GM18868 (cell line): ENCODE data around the gene GSG1L.
"Not testable (repeated sequence)": the region's sequence is repeated elsewhere in the genome, so short reads cannot be mapped to it uniquely, and the experiment has no call there.

ENCODE experiments used
- ATAC-seq: cut with Tn5 transposase; IDR thresholded peaks from one replicate; pipeline ENCODE4 v1.9.1; 2021; ENCODE audit warnings: mild to moderate bottlenecking, moderate library complexity; ENCODE audit not compliant: unreplicated experiment

Gene GSG1L

DNA sequence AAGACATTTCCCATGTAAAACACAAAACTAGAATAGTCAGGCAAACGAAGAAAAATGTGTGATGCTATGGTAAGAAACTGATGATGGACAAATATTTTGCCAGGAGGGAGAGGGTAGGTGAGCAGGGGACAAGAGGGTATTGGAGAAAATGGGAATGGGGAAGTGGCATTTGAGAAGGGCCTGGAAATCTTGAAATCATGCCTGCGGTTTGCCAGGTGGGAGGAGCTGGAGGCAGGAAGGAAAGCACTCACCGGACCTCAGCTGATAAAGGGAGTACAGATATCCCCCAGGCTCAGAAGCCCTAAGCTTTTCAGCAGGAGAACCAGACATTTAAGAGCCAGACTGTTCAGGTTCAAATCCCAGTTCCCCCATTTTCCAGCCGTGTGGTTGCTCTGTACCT, 103.6 kb downstream of the GSG1L start:
- ATAC-seq: no peak

DNA sequence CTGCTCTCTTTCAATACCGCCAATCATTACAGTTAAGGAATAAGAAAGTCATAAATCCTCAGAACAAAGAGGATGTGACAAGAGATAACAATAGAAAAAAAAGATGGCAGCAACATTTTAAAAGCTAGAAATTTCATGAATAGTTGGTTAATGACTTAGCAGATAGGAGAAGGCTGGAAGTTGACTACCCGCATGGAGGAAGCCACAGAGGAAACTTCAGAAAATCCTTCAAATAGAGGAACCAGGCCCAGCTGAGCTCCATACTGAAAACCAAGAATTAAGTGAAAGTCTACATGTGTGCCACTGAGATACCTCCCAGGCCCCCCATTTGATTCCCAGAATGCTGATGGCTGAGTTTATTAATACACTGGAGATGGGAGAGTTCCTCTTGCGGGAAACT, 109.3 kb downstream of the GSG1L start:
- ATAC-seq: no peak

DNA sequence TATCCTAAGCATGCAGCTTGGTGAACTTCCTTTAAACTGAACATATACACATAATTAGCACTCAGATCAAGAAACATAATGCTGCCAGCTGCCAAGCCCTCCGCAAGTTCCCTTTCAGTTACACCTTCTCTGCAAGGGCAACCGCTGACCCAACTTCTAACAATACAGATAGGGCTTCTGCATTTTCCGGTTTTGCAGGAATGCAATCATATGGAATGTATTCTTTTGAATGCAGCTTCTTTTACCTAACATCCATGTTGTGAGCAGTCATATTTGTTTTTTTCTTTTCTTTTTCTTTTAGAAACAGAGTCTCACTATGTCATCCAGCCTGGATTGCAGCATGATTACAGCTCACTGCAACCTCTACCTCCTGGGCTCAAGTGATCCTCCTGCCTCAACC, 110.7 kb downstream of the GSG1L start:
- ATAC-seq: no peak

DNA sequence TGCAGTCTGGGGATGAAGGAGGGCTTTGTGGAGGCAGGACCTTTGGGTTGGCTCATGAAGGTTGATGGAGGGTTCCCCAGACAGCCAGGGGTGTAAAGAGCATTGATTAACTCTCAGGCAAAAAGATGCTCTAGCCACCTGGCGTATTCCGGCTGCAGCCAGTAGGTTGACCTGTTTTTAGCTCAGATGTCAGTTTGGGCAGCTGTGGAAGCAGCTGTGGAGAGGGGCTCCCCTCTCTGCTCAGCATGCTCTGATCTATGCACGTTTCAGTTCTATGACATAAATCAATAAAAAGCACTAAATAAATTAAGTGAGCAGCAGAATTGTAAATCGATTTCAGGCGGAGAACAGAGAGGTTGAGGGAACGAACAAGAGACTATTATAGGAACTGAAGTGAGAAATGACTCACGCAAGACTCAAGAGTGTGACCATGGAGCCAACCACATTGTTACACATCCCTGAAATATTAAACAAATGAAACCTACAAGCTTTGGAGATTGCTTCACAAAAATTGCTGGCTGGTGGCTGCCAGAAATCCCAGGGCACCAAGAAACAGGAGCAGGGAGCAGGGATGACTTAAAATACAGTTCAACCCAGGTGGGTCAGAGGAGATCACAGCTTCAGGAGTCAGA, 111.9 kb downstream of the GSG1L start:
- ATAC-seq: no peak

DNA sequence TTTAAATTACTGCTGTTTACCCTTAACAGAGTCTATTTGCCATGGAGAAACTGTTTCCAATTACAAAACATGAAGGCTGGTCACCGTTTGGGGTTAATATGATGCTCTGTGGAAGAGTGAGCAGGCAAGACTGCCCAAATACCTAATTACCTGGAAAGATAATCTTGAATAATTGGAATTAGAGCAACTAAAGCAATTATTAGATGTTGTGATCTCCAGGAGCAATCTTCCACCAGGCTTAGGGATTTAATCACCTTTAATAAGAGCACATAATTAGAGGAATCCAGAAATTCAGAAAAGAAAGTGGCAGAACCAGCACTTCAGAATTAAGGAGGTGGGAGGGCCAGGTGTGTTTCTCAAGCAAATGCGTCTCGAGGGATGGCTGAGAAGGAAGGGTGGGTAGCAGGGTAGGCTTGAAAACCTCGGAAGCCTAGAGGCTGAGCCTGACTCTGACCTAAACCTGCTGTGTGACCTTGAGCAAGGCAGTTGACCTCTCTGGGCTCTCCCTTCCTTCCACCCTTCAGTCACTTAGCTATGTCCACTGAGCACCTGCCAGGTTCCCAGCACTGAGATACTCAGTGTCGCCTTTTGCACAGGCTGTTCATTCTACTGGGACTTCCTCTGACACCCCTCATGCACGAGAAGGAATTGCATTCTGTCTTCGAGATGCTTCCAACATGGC, 113.2 kb downstream of the GSG1L start:
- ATAC-seq: no peak

DNA sequence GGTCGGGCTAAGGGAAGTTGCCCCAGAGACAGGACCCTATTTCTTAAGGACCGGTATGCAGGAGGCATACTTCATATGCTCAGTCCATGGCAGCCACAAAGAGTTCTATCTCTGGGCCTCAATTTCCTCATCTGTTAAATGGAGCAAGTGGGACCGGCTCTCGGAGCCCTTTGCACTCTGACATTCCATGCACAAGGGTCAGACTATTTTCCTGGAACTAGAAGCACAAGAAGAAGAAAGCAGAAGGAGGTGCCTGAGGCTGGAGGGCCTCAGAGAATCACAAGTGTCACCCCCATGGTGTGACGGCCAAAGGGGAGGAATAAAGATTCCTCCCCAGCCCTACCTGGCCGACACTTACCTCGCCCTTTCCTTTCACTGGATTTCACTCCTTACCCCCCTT, 115.8 kb downstream of the GSG1L start:
- ATAC-seq: no peak

DNA sequence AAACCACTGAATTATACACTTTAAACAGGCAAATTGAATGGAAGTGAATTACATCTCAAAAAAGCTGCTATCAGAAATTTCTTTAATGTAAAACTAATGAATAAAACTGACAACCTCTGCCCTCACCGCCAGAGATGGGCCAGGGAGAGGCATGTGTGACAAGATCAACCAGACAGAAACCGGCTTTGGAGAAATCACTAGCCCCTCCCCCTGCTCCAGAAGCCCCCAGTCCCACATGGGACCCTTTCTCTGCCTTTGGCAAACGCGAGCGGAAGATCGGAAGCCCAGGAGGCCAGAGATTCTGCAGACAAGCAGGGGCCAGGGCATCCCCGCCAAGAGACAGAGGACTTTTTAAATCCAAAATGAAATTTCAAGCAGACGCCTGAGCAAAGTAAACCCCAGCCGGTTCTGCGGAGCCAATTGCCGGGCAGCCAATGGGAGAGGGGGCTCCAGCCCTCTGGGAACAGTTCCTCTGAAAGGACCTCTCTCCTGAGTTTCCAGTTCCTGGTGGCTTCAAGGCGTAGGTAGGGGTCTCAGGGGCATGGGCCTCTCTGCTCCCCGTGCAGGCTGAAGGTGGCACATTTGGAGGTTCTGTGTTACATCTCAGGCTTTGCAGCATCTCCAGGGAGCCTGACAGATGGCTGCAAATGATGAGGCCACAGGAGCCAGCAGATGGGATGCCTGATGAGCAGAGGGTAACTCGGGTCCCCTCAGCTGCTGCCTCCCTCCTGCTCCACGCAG, 118.1 kb downstream of the GSG1L start:
- no peak for ATAC-seq

DNA sequence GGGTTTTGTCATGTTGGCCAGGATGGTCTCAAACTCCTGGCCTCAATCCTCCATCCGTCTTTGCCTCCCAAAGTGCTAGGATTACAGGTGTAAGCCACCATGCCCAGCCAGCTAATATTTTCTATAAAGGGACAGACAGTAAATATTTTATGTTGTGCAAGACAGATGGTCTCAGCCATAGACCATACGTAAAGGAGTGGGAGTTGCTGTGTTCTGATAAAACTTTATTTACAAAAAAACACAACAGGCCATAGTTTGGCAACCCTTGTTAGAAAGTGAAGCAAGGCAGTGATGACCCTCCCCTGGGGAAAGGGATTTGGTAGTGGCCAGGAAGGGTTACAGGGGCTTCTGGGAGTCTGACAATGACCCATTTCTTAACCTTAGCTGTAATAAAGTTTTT, 119.7 kb downstream of the GSG1L start:
- ATAC-seq: no peak

DNA sequence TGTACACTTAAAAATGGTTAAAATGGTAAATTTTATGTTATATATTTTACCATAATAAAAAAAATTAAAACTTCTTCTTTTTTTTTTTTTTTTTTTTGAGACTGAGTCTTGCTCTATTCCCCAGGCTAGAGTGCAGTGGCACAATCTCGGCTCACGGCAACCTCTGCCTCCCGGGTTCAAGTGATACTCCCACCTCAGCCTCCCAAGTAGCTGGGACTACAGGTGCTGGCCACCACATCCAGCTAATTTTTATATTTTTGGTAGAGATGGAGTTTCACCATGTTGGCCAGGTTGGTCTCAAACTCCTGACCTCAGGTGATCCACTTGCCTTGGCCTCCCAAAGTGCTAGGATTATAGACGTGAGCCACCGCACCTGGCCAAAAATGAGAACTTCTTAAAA, 121.4 kb downstream of the GSG1L start:
- ATAC-seq: not testable (repeated sequence)

DNA sequence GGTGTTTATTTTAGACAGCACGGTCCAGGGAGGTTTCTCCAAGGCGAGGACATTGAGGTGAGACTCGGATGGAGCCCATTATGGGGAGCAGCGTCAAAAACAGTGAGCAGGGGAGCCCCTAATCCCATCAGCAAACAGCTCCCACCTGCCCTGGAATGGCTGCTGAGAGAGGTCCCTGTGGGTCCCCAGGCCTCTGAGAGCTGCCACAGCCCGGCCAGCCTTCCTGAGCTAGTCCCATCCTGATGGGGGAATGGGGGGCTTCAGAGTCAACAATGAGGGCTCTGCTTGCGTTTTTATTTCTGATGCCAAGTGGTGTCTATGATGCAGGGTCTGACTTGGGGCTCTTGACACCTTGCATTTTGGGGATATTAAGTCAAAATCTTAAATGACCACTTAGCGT, 128.4 kb downstream of the GSG1L start:
- no peak for ATAC-seq

DNA sequence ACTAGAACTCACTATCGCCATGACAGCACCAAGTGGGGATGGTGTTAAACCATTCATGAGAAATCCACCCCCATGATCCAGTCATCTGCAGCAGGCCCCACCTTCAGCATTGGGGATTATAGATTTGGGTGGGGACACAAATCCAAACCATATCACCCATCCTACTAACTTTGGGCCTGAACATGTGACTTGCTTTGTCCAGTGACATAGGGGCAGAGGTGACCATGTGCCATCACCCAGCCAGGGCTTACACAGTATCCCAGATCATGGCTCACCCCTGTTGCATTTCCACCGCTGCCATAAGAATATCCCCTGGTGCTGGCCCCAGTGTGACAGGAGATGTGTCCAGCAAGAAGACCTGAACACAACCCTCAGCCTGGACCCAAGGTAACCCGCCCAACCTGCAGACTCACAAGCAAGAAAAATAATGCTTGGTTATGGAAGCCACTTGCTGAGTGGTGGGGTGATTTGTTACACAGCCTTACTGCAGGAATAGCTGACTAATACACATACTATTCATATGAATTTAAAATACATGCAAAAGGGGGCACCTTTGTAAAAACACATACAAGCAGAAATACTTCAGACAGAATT, 130.9 kb downstream of the GSG1L start:
- no peak for ATAC-seq

DNA sequence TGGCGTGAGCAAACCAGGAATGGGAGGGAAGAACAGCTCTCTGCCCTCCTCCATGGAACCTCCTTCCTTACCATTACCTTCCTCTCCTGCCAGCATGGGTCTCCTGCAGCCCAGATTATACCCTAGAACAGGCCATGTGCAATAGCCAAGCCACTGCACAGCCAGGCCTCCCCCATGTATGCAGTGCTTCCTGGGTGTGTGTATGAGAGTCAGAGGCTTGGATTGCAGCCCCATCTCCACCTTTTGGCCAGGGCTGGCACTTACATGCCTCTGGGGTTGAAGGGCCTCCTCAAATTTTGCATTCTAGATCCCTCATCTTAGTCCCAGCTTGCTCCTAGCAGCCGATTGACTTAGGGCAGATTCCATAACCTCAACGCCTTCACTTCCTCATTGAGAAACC, 133.7 kb downstream of the GSG1L start:
- no peak for ATAC-seq

DNA sequence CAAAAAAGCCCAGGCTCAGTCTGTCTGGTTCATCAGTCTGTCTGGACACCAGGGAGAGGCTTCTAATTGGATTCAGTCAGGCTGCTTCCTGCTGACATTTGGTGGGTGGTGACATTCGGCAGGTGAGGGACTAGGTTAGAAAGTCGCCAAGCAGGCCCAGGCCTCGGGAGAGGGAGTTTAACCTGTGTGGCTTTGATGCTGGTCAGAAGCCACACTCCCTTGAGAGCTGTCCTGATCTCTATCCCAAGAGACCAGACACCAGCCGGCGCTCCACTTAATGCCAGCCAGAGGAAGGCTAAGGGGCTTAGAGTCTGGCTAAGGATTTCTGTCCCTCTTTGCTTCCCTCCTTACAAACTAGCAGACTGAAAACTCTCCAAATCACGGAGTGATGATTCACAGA, 135.0 kb downstream of the GSG1L start:
- no peak for ATAC-seq

DNA sequence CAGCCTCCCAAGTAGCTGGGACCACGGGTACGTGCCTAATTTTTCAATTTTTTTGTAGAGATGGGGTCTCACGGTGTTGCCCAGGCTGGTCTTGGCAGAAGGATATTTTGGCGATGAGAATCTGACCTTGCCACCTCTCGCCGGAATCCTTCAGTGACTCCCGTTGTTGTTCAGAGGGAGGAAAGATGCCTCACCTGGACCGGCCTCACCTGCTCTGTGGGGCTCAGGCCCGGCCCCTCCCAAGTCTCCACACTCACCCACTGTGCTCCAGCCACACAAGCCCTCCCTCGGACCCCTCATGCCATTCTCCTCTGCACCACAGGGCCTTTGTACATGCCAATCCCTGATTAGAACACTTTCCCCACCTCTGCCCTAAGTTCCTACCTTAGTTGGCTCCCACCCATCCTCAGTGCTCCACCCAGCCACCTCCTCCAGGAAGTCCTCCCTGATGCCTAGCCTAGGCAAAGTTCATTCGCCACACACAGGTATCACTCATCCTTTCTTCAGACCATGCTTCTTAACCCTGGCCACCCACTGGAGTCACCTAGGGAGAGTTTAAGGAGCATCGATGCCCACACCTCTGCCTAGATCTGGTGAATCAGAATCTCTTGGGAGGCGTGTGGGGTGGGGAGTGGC, 136.1 kb downstream of the GSG1L start:
- no peak for ATAC-seq

DNA sequence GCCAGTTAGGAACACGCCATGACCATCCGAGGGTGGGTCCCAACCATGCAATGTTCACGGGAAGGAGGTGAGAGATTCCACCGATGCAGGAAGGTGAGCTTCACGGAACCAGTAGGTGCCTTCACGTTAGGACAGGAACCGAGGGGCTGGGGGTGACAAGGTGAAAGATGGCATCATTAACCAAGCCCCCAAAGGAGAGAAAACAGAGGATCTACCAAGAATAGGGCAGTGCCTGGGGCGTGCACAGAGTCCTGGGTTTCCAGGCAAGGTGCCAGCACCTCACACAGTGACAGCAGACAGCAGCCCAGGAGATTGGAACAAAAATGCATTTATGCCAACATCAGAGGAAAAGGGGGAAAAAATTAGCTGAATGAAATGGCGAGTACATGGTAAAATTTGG, 137.9 kb downstream of the GSG1L start:
- ATAC-seq: no peak

DNA sequence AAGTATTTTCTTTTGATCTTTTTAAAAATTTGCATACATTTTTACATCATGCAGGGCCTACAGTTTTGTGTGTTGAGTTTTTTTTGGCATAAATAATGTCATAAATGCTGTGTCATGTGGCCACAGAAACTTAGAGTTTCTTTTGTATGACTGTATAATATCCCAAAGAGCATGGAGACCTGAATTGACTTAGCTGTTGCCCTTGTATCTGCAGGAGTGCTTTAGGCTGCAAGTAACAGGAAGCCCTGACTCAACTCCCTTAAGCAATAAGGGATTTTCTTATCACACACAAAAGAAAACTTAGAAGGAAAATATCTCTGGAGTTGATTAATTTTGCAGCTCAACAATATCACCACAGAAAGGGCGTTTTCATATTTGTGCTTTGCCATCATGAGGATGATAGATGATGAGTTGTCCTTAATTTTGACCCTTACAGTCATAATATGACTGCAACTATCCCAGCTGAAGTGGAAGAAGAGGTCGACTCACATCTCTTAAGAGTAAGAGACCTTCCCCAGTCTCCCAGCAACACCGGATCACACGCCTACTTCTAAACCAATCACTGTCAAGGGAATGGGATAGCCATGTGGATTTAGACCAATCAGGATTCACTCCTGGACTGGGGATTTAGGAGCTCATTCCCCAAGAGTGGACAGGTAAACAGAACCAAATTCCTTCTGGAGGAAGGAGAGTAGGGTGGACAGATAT, 138.9 kb downstream of the GSG1L start:
- ATAC-seq: no peak

DNA sequence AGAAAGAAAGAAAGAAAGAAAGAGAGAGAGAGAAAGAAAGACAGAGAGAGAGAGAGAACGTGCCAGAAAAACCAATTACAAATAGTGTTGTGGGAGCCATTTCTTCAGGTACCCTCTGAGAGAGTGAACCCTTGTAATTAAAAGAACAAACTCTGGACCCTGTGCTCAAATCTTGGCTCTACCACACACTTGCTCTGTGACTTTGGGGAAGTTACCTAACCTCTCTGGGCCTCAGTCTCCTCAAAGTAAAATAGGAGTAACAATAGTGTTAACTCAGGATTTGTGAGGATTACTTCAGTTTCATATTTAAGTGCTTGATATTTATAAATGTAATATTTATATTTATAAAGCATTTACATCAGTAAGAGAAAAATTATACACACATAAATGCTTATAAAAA, 139.8 kb downstream of the GSG1L start:
- no peak for ATAC-seq

DNA sequence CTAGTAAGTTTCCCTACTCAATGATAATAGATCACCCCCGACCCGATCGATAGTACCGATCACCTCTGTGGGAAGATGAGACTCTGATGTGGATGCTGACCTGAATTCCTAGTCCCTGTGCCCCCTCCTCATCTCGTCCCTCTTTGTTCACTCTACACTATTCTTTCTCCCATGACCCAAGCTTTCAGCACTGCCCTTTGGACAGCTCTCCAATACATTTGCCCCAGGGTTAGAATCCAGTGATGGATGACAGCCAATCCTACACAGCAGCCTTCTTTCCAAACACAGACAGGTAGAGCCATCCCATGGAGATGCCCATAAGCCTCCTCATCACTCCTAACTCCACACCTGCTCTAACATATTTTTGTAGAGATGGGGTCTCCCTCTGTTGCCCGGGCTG, 141.1 kb downstream of the GSG1L start:
- ATAC-seq: no peak

DNA sequence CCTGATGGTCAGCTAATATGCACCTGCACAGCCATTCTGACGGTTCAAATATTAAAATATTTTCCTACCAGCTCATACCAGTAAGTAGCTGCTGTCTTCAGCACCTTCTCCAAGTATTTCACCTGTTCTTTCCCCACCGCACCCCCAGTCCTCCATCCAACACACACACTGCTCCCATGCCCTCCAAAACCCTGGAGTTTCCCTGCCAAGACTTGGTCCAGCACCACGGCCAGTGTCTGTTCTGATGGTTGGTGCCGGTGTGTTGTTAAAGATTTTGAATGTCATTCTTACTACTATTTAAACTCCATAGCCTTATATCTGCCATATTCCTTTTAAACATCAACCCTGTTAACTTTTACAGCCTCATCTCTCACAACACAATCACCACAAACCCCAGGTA, 142.4 kb downstream of the GSG1L start:
- ATAC-seq: no peak

DNA sequence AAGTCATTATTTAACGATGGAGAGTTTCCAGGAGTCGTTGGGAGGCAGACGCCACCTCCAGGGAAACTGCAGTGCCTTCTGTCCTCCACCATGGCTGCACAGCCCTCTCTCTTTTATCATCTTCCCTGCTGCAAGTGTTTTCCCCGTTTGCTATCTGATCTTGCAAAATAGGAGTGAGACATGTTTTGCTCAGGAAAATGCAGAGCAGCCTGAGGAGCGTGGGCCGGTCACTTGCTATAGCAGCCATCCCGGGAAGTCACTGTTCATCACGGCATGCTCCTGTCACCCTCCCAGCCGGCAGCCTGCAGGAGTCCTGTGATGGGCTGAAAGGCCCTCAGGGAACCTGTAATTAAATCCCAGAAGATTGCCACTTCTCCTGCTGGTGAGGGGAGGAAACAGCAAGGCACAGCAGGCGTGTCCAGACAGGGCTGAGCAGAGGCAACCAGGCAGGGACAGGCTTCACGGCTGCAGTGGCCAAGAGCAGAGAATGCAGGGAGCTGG, 143.1 kb downstream of the GSG1L start:
- no peak for ATAC-seq

DNA sequence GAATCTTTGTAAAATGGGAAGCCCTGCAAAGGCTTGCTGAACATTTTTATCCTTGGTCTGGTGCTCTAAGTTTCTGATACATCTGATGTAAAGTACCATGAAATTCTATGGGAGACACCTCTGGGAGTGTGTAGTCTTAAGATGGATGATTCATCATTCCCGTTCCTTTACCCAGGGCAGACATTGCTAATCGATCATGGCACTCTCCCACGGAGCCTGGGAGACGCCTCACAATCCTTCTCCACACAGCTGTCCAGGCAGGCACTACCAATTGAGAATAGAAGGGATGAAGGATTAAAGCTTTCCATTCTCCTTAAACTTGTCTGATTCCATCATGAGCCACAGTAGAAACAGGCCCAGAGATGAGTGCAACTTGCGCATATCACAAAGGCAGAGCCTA, 144.8 kb downstream of the GSG1L start:
- no peak for ATAC-seq
